ENCODE results near the gene ARPC3. TPM values are rescaled to one million over a fixed set of nuclear protein-coding genes. Genes with fewer than 3 reads are reported as not detected.

Gene ARPC3
- total and polyA plus RNA-seq, 10 of the 15 experiments (the other 5 are each of a cell fraction or from before 2014, with no cell fraction given) = 81.6 to 890 (median 564) TPM

- 0 out of 2 replicates have a peak, but pooled peaks have one; percentile 69 for TF ChIP-seq MEF2A (IDR thresholded peaks at IDR 0.05; ENCODE audit: insufficient read depth, low read depth, low read length)
- TF ChIP-seq RB1 (IDR thresholded peaks at IDR 0.05; ENCODE audit: borderline replicate concordance) = peak; percentile 71; the same call in 1 of the 2 replicates
- TF ChIP-seq POLR2AphosphoS5 (IDR thresholded peaks at IDR 0.05; ENCODE audit: low read length) = peak; percentile 88
- no peak for TF ChIP-seq STAT1 (conservative IDR thresholded peaks at IDR 0.05)
- TF ChIP-seq, protein P1, sequence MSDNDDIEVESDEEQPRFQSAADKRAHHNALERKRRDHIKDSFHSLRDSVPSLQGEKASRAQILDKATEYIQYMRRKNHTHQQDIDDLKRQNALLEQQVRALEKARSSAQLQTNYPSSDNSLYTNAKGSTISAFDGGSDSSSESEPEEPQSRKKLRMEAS (IDR thresholded peaks at IDR 0.05; ENCODE audit: low read depth, low read length) = no peak; the same call in 1 of the 2 replicates
- TF ChIP-seq TAF1 (IDR thresholded peaks at IDR 0.05; ENCODE audit: borderline replicate concordance, low read depth, low read length) = peak; percentile 81
- peak; percentile 81 for TF ChIP-seq E2F8 (IDR thresholded peaks at IDR 0.05; ENCODE audit: low read depth, partially characterized antibody)
- TF ChIP-seq ZBED1 (IDR thresholded peaks at IDR 0.05; ENCODE audit: borderline replicate concordance) = no peak; the same call in 1 of the 2 replicates
- TF ChIP-seq USF1 (IDR thresholded peaks at IDR 0.05; ENCODE audit: borderline replicate concordance, extremely low read length, insufficient read depth, low read depth, low read length) = no peak
- TF ChIP-seq BRCA1 (IDR thresholded peaks at IDR 0.05; ENCODE audit: low read depth, low read length) = no peak
- TF ChIP-seq ZNF274 (IDR thresholded peaks at IDR 0.05; ENCODE audit: insufficient read depth, insufficient read length) = no peak
- TF ChIP-seq MTA3 (IDR thresholded peaks at IDR 0.05; ENCODE audit: borderline replicate concordance, low read length) = no peak; the same call in 1 of the 2 replicates
- peak; percentile 73; the same call in 1 of the 2 replicates for TF ChIP-seq CBX5 (IDR thresholded peaks at IDR 0.05; ENCODE audit: low read depth)
- no peak for TF ChIP-seq SIX5 (IDR thresholded peaks at IDR 0.05; ENCODE audit: low read depth, low read length, severe bottlenecking)
- peak; percentile 71 for TF ChIP-seq CREM (IDR thresholded peaks at IDR 0.05; ENCODE audit: low read depth)
- TF ChIP-seq ESRRA (IDR thresholded peaks at IDR 0.05; ENCODE audit: low read length) = no peak
- peak; percentile 93 for TF ChIP-seq GABPA (IDR thresholded peaks at IDR 0.05; ENCODE audit: low read depth)
- TF ChIP-seq ZBTB40 (IDR thresholded peaks at IDR 0.05; ENCODE audit: borderline replicate concordance) = peak; percentile 92
- TF ChIP-seq POU2F2 (IDR thresholded peaks at IDR 0.05; ENCODE audit: borderline replicate concordance, low read depth, low read length) = peak; percentile 48; the same call in 1 of the 3 replicates
- TF ChIP-seq CBFB (IDR thresholded peaks at IDR 0.05; ENCODE audit: low read depth) = no peak
- no peak for TF ChIP-seq CHD4 (IDR thresholded peaks at IDR 0.05)
- no peak for TF ChIP-seq JUND (IDR thresholded peaks at IDR 0.05; ENCODE audit: low read depth, low read length)
These were observed at the start of gene ARPC3 (continued) for GRCh38 chr12:110449799-110450497.

Measured in GM12878 (cell line).